Kidney epithelial cell (primary cell): ENCODE measurements around the gene ZNF862. TPM values are rescaled to one million over a fixed set of nuclear protein-coding genes. Genes with fewer than 3 reads are reported as not detected.

Source experiments
- DNase-seq: peaks from one replicate; pipeline ENCODE4 v3.0.0-alpha.2; 2010; ENCODE audit warnings: low read depth
- H3K27me3 ChIP-seq: 2 replicates; pipeline ENCODE4 v1.6.0; 2011; ENCODE audit warnings: low read length; ENCODE audit not compliant: control insufficient read depth, insufficient read depth
- H3K36me3 ChIP-seq: 2 replicates; pipeline ENCODE4 v1.5.1; 2011; ENCODE audit warnings: low read length; ENCODE audit not compliant: control insufficient read depth, insufficient read depth
- H3K4me3 ChIP-seq: 2 replicates; pipeline ENCODE4 v1.5.1; 2011; ENCODE audit warnings: low read depth, mild to moderate bottlenecking, control low read depth, low read length
- total RNA-seq: library from RNA; depleted of rRNA; stranded (reverse); fragments of >200 nt; gene quantifications from 2 replicates; pipeline ENCODE4 v1.2.3, GENCODE V29; 2015
- TF ChIP-seq, protein P1 (sequence below): IDR thresholded peaks from 2 replicates; pipeline ENCODE4 v1.5.1; 2011; ENCODE audit warnings: mild to moderate bottlenecking, moderate library complexity, low read length, control low read depth, inconsistent platforms; ENCODE audit not compliant: insufficient read depth, poor library complexity, severe bottlenecking

The ZNF862 gene
- total RNA-seq, 1 donor from 2014 or later = 7.2 TPM

DNA sequence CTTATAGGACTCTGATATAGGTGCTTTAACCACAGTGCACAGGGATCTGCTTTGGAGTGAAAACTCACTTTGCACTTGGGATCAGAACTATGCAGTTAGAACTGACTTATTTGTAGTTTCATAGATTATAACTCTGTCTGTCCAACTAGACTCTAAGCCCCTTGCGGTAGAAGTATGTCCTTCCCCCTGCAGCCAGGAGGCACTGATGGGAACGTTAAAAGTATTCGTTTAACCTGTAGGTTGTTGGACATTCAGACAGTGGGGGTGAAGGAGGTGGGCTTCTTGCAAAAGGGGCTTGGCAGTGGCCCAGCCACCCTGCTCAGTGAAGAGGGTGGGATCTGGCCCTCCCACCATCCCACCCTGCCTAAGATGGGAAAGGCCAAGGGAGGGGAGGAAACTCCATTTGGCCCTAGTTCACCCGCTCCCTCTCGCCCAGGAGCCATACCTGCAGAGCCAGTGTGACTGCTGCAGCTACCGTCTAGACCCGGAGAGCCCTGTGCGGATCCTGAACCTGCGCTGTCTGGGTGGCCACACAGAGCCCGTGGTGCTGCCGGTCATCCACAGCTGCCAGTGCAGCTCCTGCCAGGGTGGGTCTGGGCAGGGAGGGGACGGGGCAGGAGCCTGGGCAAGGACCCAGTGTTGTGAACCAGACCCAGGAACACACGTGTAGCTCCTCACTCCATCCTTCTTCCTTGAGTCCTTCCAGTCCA is 5.7 kb upstream of the ZNF862 start:
- TF ChIP-seq, protein P1, sequence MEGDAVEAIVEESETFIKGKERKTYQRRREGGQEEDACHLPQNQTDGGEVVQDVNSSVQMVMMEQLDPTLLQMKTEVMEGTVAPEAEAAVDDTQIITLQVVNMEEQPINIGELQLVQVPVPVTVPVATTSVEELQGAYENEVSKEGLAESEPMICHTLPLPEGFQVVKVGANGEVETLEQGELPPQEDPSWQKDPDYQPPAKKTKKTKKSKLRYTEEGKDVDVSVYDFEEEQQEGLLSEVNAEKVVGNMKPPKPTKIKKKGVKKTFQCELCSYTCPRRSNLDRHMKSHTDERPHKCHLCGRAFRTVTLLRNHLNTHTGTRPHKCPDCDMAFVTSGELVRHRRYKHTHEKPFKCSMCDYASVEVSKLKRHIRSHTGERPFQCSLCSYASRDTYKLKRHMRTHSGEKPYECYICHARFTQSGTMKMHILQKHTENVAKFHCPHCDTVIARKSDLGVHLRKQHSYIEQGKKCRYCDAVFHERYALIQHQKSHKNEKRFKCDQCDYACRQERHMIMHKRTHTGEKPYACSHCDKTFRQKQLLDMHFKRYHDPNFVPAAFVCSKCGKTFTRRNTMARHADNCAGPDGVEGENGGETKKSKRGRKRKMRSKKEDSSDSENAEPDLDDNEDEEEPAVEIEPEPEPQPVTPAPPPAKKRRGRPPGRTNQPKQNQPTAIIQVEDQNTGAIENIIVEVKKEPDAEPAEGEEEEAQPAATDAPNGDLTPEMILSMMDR = no peak
- no peaks in the 10 kb centered on the region for H3K36me3 ChIP-seq
- H3K27me3 ChIP-seq = peaks cover 14% of the 10 kb centered on the region
- no peak for DNase-seq
- no peak overlapping the region for H3K4me3 ChIP-seq

DNA sequence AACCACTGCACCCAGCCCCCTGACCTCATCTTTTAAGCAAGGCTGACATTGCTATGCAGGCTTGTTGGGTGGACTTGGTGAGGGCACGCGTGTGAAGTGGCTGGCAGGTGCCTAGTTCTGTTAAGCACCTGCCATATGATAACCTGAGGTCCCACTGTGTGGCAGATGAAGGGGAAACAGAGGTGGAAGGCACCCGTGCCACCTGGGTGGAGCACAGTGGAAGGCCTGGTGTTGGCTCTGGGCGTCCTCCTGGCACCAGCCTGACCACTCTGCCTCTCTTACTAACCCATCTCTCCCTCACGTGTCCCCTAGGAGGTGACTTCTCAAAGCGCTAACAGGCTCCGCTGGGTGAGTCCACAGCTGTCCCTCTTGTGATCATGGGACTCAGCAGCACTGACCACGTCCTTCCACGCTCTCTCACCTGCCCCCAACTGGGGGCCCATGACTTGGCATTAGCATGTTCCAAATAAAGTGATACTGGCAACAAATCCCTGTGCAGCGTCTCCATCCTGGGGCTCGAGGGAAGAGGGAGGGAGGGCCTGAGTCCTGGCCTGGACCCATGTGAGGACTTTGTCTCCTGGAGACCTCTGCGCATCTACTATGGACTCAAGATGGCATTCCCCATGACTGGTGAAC is 4.6 kb upstream of the ZNF862 start:
- H3K4me3 ChIP-seq = no peak overlapping the region
- no peak for DNase-seq
- TF ChIP-seq, protein P1 = no peak

DNA sequence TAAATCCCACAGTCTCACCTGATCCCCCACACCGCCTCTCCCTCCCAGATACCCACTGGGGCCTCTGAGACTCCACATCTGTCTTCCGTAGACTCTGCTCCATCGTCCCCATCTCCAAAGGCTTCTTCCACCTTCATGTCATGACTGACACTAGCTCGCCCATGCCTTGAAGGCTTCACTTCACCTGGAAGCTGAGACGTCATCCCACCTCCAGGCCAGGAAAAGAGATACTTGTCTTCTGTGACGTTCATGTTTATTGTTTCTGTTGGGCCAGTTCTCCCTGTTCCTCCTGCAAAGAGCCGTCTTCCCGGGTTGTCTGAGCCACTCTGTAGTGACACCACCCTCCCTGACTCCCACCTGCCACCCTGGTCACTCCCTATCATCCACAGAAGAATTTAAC is 3.6 kb upstream of the ZNF862 start:
- Histone ChIP-seq H3K4me3 (no peak overlapping the region), H3K27me3 (peaks cover 14% of the 10 kb centered on the region), H3K36me3 (no peaks in the 10 kb centered on the region)
- TF ChIP-seq, protein P1 = no peak
- no peak for DNase-seq

More for the DNA sequence above, 4.6 kb upstream of the ZNF862 start:
- H3K27me3 ChIP-seq = peaks cover 14% of the 10 kb centered on the region
- no peaks in the 10 kb centered on the region for H3K36me3 ChIP-seq

DNA sequence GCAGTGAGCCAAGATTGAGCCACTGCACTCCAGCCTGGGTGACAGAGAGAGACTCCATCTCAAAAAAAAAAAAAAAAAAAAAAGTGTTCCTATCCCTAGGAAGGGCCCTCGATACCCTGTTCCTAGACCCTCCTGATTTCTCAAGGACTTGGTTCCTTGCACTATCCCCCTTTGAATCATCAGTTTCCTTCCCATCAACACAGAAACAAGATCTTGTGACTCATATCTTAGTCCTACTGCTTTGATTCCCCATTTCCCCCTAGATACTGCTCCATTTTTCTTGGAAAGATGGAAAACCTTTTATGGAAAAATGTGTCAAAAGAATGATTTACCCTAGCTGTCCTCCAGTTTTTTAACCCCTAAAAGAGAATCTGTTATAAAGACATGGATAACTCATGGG is 1.7 kb upstream of the ZNF862 start:
- Histone ChIP-seq H3K27me3 (peaks cover 10% of the 10 kb centered on the region), H3K36me3 (no peaks in the 10 kb centered on the region), H3K4me3 (no peak overlapping the region)
- DNase-seq = no peak
- TF ChIP-seq, protein P1 = no peak

DNA sequence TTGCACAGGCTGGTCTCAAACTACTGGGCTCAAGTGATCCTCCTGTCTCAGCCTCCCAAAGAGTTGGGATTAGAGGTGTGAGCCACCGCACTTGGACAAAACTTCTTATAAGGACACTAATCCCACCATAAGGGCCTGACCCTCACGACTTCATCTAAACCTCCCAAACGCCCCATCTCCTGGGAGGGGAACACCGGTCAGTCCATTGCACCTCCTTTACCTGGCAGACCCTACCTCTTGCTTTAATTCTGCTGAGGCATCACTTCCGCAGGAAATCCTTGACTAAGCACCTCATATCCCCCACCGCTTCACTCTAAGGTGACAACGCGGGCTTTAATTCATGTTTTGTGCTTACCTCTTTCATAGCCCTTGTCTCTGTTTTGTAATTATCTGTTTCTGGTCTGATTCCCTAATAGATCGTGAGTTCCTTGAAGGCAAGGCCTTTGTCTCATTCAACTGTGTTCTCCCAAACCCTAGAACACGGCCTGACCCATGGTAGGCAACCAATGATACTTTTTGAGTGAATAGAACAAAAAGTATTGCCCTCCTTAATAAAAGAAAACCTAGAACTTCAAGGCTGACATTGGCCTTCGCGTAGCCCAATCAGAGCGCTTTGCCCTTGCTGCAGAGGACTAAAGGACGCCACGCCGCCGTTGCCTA is 481 bp upstream of the ZNF862 start:
- no peak for DNase-seq
- TF ChIP-seq, protein P1 = no peak
- Histone ChIP-seq H3K27me3 (peaks cover 3% of the 10 kb centered on the region), H3K36me3 (no peaks in the 10 kb centered on the region), H3K4me3 (no peak overlapping the region)
